Stimulated activated CD8-positive, alpha-beta memory T cell treated with anti-CD3 and anti-CD28 coated beads, Interleukin-4, amount 100 ng/mL, for 4 hours (primary cell): ENCODE measurements around the gene PACSIN2.

Experiments used
- DNase-seq, 2 donors: peaks; one replicate each; pipeline ENCODE4 v3.0.0-alpha.2; 2020; ENCODE audit warnings: low read depth in 2 of 2, low spot score in 1 of 2

Gene PACSIN2

GRCh38 chr22:42831712-42832111 is 183.2 kb downstream of the PACSIN2 start:
- no peak for DNase-seq

GRCh38 chr22:42830161-42830560 is 184.8 kb downstream of the PACSIN2 start:
- DNase-seq, result no peak

GRCh38 chr22:42829302-42829701 is 185.6 kb downstream of the PACSIN2 start:
- DNase-seq, result no peak

- DNase-seq, result no peak
Measured at GRCh38 chr22:42825796-42826195, 189.2 kb downstream of the PACSIN2 start.

- no peak for DNase-seq
Measured at GRCh38 chr22:42821386-42821785, 193.6 kb downstream of the PACSIN2 start.

GRCh38 chr22:42820045-42820763 is 194.7 kb downstream of the PACSIN2 start:
- DNase-seq, result no peak
